Psoas muscle (tissue), 8 donors: ENCODE data around the gene TECTA. TPM values are rescaled to one million over a fixed set of nuclear protein-coding genes. Genes with fewer than 3 reads are reported as not detected.

Experiments used
- ATAC-seq, 4 donors: fragments of 200-7000 bp; cut with Tn5 transposase; one replicate each; pipeline ENCODE4 v1.9.1; 2020; ENCODE audit warnings: moderate library complexity in 3 of 4, mild to moderate bottlenecking in 2 of 4
- DNase-seq, 2 donors: peaks; one replicate each; pipeline ENCODE4 v3.0.0-alpha.2; 2020
- H3K27ac ChIP-seq: fragments of 200-600 bp; one replicate; pipeline ENCODE4 v1.8.0; 2022
- H3K27me3 ChIP-seq, 3 donors: fragments of 200-600 bp in 1 of 3; one replicate each; pipeline versions ENCODE4 v1.6.1 to v1.8.0; 2013 to 2022; ENCODE audit warnings: low read length in 2 of 3, mild to moderate bottlenecking in 2 of 3, moderate library complexity in 1 of 3; ENCODE audit not compliant: insufficient read depth in 3 of 3
- H3K36me3 ChIP-seq, 2 donors: fragments of 200-600 bp in 1 of 2; one replicate each; pipeline versions ENCODE4 v1.6.1 to v1.8.0; 2013 to 2022; ENCODE audit warnings: low read depth in 1 of 2, mild to moderate bottlenecking in 1 of 2, moderate library complexity in 1 of 2; ENCODE audit not compliant: insufficient read depth in 1 of 2
- H3K4me1 ChIP-seq: fragments of 200-600 bp; one replicate; pipeline ENCODE4 v1.8.0; 2022
- H3K4me3 ChIP-seq: fragments of 200-600 bp; one replicate; pipeline ENCODE4 v1.8.0; 2022; ENCODE audit warnings: mild to moderate bottlenecking
- H3K9me3 ChIP-seq: fragments of 200-600 bp; one replicate; pipeline ENCODE4 v1.8.0; 2022
- WGBS, 3 donors: extraction: QIAGEN DNeasy Blood & Tissue Kit; methylation state at CpG; one replicate each; pipeline versions ENCODE4 v1.1.6 to v1.1.7; 2013; 5-methylcytosine and 5-hydroxymethylcytosine counted together
- intact Hi-C, 2 donors: fragments of 100-400 bp; cut with DNase I; formaldehyde crosslinking; loops; one replicate each; pipeline versions ENCODE4 v1.11.0 to v1.14.2; 2022
- polyA plus RNA-seq, 3 donors: library from polyadenylated mRNA; stranded (reverse); fragments of 200-250 nt; gene quantifications; one replicate each; pipeline ENCODE4 v1.2.3, GENCODE V29; 2013
- total RNA-seq, 4 donors: library from RNA; stranded (reverse); fragmentation: NEBNext Ultra II Directional in 2 of 4; extraction: Animal tissue kit (Norgen Biotek cat#: 25700) in 2 of 4; gene quantifications; one replicate each; pipeline versions ENCODE4 v1.2.1 to v1.2.4, GENCODE V29; 2021 to 2023
- TF ChIP-seq, protein P1 (sequence below): fragments of 200-600 bp; IDR thresholded peaks from one replicate; pipeline ENCODE4 v1.8.0; 2022; ENCODE audit warnings: antibody characterized with exemption
- donor health status: healthy with polysubstance abuse.
- donor health status: DM: no; HTN: no; CAD: no; lungs with moderate emphysema.
- donor health status: Bipolar disorder and iron deficiency.
- donor health status: healthy.
- donor health status: DM: yes; HTN: yes; CAD: no.
- donor health status: DM: no; HTN: no; CAD: no.
- donor health status: DM: no; HTN: no; CAD: no.
- donor health status: DM: yes; HTN: yes; CAD: no.

Gene TECTA
- total and polyA plus RNA-seq, 7 donors = 0.10 to 2.6 (median 0.30) TPM

DNA sequence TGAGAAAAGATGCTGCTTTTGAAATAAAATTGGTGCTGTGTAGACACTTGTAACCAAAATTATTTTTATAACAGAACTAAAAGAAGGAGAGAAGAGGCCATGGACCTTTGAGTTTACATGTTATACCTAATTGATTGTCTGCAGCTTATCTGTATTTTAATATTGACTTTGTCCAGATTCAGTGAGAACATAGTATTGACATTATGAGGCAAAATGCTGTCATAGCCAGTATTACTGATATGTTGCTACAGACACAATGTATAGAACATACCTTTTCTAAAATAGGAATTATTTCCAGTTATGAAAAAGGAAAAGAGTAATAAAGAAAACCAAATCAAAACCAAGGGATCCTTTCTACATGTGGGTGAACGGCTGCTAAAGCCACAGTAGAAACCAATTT lies 11.5 kb upstream of the TECTA start:
- 96 to 100% (median 97%) methylated on average over 1 of the region's 1 CpG for WGBS, 3 donors
- Histone ChIP-seq H3K36me3 (peaks cover 0 to 13% of the 10 kb centered on the region in 2 donors), H3K4me3 (no peak overlapping the region), H3K4me1 (no peaks in the 10 kb centered on the region), H3K27me3 (no peaks in the 10 kb centered on the region), H3K9me3 (no peaks in the 10 kb centered on the region), H3K27ac (no peak overlapping the region)
- ATAC-seq (no peak), DNase-seq (no peak)
- TF ChIP-seq, protein P1, sequence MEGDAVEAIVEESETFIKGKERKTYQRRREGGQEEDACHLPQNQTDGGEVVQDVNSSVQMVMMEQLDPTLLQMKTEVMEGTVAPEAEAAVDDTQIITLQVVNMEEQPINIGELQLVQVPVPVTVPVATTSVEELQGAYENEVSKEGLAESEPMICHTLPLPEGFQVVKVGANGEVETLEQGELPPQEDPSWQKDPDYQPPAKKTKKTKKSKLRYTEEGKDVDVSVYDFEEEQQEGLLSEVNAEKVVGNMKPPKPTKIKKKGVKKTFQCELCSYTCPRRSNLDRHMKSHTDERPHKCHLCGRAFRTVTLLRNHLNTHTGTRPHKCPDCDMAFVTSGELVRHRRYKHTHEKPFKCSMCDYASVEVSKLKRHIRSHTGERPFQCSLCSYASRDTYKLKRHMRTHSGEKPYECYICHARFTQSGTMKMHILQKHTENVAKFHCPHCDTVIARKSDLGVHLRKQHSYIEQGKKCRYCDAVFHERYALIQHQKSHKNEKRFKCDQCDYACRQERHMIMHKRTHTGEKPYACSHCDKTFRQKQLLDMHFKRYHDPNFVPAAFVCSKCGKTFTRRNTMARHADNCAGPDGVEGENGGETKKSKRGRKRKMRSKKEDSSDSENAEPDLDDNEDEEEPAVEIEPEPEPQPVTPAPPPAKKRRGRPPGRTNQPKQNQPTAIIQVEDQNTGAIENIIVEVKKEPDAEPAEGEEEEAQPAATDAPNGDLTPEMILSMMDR = no peak
- intact Hi-C loops = no loop called here

DNA sequence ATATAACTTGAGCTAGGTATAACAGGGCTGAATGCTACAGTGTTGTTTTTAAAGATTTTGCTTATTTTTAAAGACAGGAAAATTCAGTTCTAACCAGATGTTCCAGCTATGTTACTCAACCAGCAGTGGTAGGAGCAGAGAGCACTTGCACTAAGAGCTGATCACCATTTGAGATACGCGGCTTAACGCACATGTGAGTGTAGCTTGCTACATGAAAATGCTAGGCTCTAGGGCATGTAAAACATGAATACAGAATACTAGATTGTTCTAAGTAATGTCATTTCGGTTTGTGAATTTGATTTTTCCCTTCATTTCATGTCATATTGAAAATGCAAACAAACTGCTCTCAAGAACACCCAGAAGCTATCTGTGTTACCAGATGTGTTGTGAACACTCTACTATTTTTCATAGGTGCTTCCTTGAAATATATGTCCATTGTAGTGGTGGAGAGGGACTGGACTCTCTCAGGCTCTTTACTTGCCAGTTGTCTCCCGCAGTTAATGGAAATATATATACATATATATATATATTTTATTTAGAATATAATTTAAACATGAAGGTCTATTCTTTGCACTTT lies 10.8 kb upstream of the TECTA start:
- Histone ChIP-seq H3K36me3 (peaks cover 0 to 13% of the 10 kb centered on the region in 2 donors), H3K27ac (no peak overlapping the region), H3K4me3 (no peak overlapping the region), H3K27me3 (no peaks in the 10 kb centered on the region), H3K4me1 (no peaks in the 10 kb centered on the region), H3K9me3 (no peaks in the 10 kb centered on the region)
- no peak for ATAC-seq
- no peak for DNase-seq
- intact Hi-C loops = no loop called here
- 96 to 98% (median 97%) methylated on average over 5 of the region's 5 CpGs for WGBS, 3 donors
- TF ChIP-seq, protein P1 = no peak

GRCh38 chr11:121091492-121092152 lies 9.4 kb upstream of the TECTA start:
- WGBS, 3 donors = 88 to 91% (median 91%) methylated on average over 3 of the region's 3 CpGs
- no peak for ATAC-seq
- no peak for DNase-seq
- Histone ChIP-seq H3K36me3 (peaks cover 0 to 13% of the 10 kb centered on the region in 2 donors), H3K4me3 (no peak overlapping the region), H3K9me3 (no peaks in the 10 kb centered on the region), H3K27me3 (no peaks in the 10 kb centered on the region), H3K27ac (no peak overlapping the region), H3K4me1 (no peaks in the 10 kb centered on the region)
- TF ChIP-seq, protein P1 = no peak
- intact Hi-C loops = no loop called here

DNA sequence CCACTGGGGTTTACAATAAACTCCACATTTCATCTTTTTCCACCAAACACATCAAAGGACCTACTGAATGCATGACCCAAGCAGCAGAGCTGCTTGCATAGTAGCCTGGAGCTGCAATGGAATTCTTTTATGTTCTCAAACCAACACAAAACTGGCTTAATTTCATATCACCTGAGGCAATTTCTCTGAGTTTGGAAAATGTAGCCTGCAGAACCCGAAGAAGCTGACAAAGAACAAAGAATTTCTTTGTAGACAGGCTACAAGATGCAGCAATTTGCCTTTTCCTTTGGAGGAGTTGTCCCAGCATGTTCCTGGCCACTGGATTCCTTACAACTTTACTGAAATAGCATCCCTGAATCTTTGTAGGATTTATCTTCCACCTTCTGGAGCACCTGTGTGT lies 5.5 kb upstream of the TECTA start:
- Histone ChIP-seq H3K4me1 (no peaks in the 10 kb centered on the region), H3K27me3 (no peaks in the 10 kb centered on the region), H3K4me3 (no peak overlapping the region), H3K9me3 (no peaks in the 10 kb centered on the region), H3K27ac (no peak overlapping the region), H3K36me3 (no peaks in the 10 kb centered on the region)
- intact Hi-C loops = no loop called here
- TF ChIP-seq, protein P1 = no peak
- ATAC-seq = no peak
- no peak for DNase-seq
- 87 to 96% (median 90%) methylated on average over 1 of the region's 1 CpG for WGBS, 3 donors

GRCh38 chr11:121099364-121099763 lies 1.7 kb upstream of the TECTA start:
- intact Hi-C loops = no loop called here
- Histone ChIP-seq H3K27ac (no peak overlapping the region), H3K4me1 (no peaks in the 10 kb centered on the region), H3K4me3 (no peak overlapping the region), H3K27me3 (no peaks in the 10 kb centered on the region), H3K36me3 (no peaks in the 10 kb centered on the region), H3K9me3 (no peaks in the 10 kb centered on the region)
- TF ChIP-seq, protein P1 = no peak
- 78 to 97% (median 93%) methylated on average over 4 of the region's 4 CpGs for WGBS, 3 donors
- no peak for ATAC-seq
- DNase-seq = no peak
